Measurements from ENCODE around the gene LRRC8E. TPM values are rescaled to one million over a fixed set of nuclear protein-coding genes. Genes with fewer than 3 reads are reported as not detected.

Gene LRRC8E
- total RNA-seq, 2 donors from 2014 or later: not detected

DNA sequence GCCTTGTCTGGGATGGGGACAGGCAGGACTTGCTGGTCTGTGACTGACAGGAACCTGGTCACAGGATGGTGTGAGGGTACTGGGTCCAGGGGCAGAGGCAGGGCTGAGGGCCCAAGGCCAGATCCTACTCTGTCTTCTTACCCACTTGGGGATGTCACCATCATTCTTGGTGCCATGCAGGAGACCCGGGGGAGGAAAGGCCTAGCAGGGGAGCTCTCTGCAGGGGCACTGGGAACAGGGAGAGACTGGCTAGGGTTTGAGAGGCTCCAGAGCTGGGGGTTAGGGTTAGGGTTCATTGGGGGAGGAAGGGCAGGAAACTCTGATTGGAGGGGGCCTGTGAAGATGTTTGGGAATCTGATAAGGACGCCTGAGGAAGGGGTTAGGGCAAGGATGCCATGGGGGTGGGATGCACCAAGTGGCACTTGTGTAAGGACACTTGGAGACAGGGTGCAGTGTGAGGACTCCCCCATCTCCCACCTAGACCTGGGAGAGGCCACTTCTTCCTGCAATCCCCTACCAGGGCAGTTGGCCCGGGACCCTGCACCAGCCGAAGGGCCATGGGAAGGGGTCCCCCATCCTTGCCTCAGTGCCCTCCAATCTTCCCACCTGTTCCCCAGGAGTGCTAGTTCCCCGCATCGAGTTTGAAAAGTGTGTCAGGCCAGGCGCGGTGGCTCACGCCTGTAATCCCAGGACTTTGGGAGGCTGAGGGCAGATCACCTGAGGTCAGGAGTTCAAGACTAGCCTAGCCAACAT is 21.0 kb upstream of the LRRC8E start:
- no peak overlapping the region for H3K27ac Mint-ChIP-seq
- DNase-seq (no peak), ATAC-seq (replicated peaks in 1 of 2) (no peak)
- H3K27me3 Mint-ChIP-seq (ENCODE audit: low read depth): peaks cover 41% of the 10 kb centered on the region
- no peak overlapping the region for H3K4me3 Mint-ChIP-seq
- H3K9me3 Mint-ChIP-seq: no peaks in the 10 kb centered on the region
- no peaks in the 10 kb centered on the region for H3K36me3 Mint-ChIP-seq (ENCODE audit: insufficient read depth in 2 of 2)
- H3K4me1 Mint-ChIP-seq (ENCODE audit: low read depth): peaks cover 42% of the 10 kb centered on the region

DNA sequence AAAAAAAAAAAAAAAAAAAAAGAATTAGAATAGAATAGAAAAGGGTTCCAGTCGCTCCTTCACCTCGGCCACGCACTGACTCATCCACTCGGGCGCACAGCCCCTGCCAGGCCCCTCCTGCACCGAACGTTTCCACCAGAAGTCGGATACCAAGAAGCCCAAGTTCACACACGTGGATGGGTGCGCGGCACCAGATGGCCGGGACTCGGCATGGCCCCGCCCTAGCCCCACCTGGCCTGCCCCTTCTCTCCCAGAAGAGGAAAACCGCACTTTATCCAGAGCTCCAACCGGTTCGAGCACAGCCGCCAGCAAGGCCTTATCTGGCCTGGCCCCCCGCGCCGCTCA is 20.0 kb upstream of the LRRC8E start:
- no peaks in the 10 kb centered on the region for H3K36me3 Mint-ChIP-seq (ENCODE audit: insufficient read depth in 2 of 2)
- H3K27ac Mint-ChIP-seq: no peak overlapping the region
- no peaks in the 10 kb centered on the region for H3K9me3 Mint-ChIP-seq
- H3K4me3 Mint-ChIP-seq: peak overlapping the region; percentile 83 to 84
- peaks cover 46% of the 10 kb centered on the region for H3K4me1 Mint-ChIP-seq (ENCODE audit: low read depth)
- ATAC-seq (replicated peaks in 1 of 2) (no peak), DNase-seq (peak in 1 of 2 donors; percentile 62)
- H3K27me3 Mint-ChIP-seq (ENCODE audit: low read depth): peaks cover 47% of the 10 kb centered on the region

DNA sequence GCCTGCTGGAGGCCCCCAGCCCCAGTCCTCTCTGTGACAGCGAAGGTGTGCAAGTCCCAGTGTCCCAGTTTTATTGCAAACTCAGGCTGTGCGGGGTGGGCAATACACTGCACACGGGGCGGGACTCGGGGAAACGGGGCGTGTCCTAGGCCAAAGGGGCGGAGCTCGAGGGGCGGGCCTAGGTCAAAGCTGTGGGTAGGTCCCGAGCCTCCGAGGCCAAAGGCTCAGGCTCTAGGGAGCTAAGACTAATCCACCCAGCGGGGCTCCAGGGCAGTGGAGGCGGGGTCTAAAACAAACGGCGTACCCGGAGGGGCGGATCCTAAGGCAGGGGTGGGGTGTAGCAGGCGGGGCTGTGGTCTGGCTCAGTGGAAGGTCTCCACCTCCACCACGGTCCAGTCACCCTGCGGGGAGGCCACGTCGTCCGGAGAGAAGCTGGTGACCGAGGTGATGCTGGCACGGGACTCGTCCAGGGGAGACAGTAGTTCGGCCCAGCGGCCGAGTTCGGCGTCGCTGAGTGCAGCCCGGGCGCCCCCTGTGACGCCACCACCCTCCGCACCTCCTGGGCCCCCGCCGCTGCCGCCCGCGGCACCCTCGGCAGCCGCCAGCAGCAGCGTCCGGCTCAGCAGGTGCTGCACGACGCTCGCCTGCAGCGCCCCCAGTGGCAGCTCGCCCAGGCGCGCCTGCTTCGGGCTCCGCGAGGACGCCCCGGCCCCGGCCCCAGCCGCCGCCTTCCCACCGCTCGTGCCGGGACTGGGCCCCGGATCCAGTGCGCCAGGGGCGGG is 19.4 kb upstream of the LRRC8E start:
- DNase-seq: peak; percentile 89 to 91
- no peaks in the 10 kb centered on the region for H3K9me3 Mint-ChIP-seq
- no peak overlapping the region for H3K27ac Mint-ChIP-seq
- H3K4me1 Mint-ChIP-seq (ENCODE audit: low read depth): peaks cover 46% of the 10 kb centered on the region
- peak; percentile 75 to 78 for ATAC-seq (replicated peaks in 1 of 2)
- peak overlapping the region; percentile 84 to 86 for H3K4me3 Mint-ChIP-seq
- H3K36me3 Mint-ChIP-seq (ENCODE audit: insufficient read depth in 2 of 2): no peaks in the 10 kb centered on the region
- peaks cover 52% of the 10 kb centered on the region for H3K27me3 Mint-ChIP-seq (ENCODE audit: low read depth)

DNA sequence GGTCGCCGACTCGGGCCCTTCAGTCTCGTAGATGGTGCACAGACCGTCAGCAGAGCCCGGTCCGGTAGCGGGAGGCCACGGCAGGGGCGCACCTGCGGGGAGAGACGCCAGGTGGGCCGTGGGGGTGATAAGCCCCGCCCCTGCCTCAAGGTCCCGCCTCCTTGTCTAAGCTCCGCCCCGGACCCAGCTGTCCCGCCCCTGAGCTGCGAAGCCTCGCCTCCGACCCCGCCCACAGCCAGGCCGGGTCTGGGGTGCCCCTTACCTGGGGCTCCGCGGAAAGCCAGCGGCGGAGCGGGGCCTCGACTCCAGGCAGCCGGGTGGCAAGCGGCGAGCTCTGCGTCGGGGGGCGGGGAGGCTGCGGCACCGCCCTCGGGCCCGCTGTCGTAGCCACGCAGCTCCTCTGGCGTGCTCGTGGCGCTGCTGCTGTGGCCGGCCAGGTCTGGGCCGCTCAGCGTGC is 18.8 kb upstream of the LRRC8E start:
- no peaks in the 10 kb centered on the region for H3K9me3 Mint-ChIP-seq
- no peaks in the 10 kb centered on the region for H3K36me3 Mint-ChIP-seq (ENCODE audit: insufficient read depth in 2 of 2)
- ATAC-seq (replicated peaks in 1 of 2) (peak; percentile 64 to 66), DNase-seq (peak; percentile 85 to 88)
- peak overlapping the region; percentile 80 to 86 for H3K4me3 Mint-ChIP-seq
- peaks cover 48% of the 10 kb centered on the region for H3K27me3 Mint-ChIP-seq (ENCODE audit: low read depth)
- H3K27ac Mint-ChIP-seq: no peak overlapping the region
- peaks cover 47% of the 10 kb centered on the region for H3K4me1 Mint-ChIP-seq (ENCODE audit: low read depth)

DNA sequence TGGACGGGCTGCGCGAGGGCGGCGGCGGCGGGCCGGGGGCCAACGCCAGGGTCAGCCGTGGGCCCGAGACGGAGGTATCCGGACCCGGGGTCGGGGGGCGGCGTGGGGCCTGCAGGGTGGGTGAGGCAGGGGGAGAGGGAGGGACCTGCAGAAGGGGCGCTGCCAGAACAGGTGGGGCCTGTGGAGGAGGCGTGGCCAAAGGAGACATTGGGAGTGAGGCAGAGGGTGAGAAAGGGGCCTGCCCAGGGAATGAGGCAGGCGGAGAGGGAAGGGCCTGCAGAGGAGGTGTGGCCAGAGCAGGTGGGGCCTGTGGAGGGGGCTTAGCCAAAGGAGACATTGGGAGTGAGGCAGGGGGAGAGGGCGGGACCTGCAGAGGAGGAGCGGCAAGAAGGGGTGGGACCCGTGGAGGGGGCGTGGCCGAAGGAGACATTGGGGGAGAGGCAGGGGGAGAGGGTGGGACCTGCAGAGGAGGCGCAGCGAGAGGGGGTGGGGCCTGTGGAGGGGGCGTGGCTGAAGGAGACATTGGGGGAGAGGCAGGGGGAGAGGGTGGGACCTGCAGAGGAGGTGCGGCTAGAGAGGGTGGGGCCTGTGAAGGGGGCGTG is 18.3 kb upstream of the LRRC8E start:
- no peaks in the 10 kb centered on the region for H3K9me3 Mint-ChIP-seq

DNA sequence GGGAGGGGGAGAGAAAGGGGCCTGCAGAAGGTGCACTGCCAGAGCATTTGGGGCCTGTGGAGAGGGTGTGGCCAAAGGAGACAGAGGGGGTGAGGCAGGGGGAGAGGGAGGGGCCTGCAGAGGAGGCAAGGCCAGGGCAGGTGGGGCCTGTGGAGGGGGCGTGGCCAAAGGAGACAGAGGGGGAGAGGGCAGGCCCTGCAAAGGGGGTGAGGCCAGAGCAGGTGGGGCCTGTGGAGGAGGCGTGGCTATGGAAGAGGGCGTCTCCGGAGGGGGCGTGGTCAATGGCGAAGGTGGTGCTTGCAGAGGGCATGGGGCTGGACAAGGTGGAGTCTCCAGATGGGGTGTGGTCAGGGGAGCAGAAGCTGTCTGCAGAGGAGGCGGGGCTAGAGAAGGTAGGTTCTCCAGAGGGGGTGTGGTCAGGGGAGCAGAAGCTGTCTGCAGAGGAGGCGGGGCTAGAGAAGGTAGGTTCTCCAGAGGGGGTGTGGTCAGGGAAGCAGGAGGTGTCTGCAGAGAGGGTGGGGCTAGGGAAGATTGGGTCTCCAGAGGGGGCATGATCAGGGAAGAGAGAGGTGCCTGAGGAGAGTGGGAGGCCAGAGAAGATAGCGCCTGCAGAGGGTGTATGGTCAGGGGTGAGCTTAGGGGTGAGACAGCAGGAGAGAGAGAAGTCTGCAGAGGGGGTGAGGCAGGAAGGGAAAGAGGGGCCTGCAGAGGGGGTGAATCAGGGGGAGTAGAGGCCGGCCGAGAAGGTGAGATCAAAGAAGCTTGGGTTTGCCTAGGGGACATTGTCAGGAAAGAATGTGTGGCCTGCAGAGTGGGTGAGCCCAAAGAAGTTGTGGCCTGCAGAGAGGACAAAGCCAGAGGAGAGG is 17.5 kb upstream of the LRRC8E start:
- Mint-ChIP-seq H3K4me3 (peak overlapping the region; percentile 65 to 69), H3K9me3 (no peaks in the 10 kb centered on the region), H3K4me1 (ENCODE audit: low read depth) (peaks cover 40% of the 10 kb centered on the region), H3K27me3 (ENCODE audit: low read depth) (peaks cover 37% of the 10 kb centered on the region), H3K36me3 (ENCODE audit: insufficient read depth in 2 of 2) (no peaks in the 10 kb centered on the region), H3K27ac (no peak overlapping the region)
- DNase-seq (peak; percentile 81 to 88), ATAC-seq (replicated peaks in 1 of 2) (peak; percentile 4 to 11)

More for the DNA sequence above, 18.3 kb upstream of the LRRC8E start:
- H3K4me1 Mint-ChIP-seq (ENCODE audit: low read depth): peaks cover 47% of the 10 kb centered on the region
- no peaks in the 10 kb centered on the region for H3K36me3 Mint-ChIP-seq (ENCODE audit: insufficient read depth in 2 of 2)
- peak overlapping the region; percentile 65 to 69 for H3K4me3 Mint-ChIP-seq
- H3K27ac Mint-ChIP-seq: no peak overlapping the region
- H3K27me3 Mint-ChIP-seq (ENCODE audit: low read depth): peaks cover 42% of the 10 kb centered on the region
- ATAC-seq (replicated peaks in 1 of 2) (peak; percentile 4 to 16), DNase-seq (peak; percentile 72 to 80)

DNA sequence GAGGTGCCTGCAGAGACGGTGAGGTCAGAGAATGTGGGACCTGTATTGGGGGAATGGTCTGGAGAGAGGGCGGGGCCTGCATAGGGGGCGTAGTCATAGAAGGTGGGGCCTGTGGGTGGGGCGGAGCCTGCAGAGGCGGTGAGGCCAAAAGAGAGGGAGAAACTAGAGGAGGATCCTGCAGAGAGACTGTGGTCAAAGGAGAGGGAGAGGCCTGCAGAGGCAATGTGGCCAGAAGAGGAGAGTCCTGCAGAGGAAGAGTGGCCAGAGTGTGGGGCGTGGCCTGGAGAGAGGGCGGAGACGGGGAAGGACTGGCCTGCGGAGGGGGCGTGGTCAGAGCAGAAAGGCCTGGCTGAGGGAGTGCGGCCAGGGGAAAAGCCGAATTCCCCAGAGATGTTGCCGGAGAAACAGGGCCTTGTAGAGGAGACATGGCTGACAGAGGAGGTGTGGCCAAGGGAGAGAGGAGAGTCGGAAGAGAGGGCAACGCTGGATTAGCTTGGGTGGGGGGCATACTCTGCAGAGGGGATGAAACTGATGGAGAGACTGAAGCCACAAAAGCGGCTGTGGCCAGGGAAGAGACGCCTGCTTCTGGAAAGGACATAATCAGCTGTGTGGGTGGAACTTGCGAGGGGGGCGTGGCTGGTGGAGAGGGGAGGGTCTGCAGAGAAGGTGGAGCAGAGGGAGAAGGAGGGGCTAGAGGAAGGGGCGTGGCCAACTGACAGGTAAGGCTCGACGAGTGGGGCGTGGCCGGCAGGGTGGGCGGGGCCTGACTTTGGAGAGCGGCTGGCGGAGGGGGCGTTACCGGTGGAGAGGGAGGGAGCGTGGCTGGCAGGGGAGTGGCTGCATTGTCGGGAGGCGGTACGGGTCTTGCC is 16.6 kb upstream of the LRRC8E start:
- Mint-ChIP-seq H3K27ac (no peak overlapping the region), H3K9me3 (no peaks in the 10 kb centered on the region), H3K36me3 (ENCODE audit: insufficient read depth in 2 of 2) (no peaks in the 10 kb centered on the region), H3K27me3 (ENCODE audit: low read depth) (peaks cover 36% of the 10 kb centered on the region), H3K4me3 (peak overlapping the region; percentile 31 to 65), H3K4me1 (ENCODE audit: low read depth) (peaks cover 40% of the 10 kb centered on the region)
- DNase-seq: peak; percentile 93 to 96
- ATAC-seq (replicated peaks in 1 of 2): peak; percentile 8 to 11

DNA sequence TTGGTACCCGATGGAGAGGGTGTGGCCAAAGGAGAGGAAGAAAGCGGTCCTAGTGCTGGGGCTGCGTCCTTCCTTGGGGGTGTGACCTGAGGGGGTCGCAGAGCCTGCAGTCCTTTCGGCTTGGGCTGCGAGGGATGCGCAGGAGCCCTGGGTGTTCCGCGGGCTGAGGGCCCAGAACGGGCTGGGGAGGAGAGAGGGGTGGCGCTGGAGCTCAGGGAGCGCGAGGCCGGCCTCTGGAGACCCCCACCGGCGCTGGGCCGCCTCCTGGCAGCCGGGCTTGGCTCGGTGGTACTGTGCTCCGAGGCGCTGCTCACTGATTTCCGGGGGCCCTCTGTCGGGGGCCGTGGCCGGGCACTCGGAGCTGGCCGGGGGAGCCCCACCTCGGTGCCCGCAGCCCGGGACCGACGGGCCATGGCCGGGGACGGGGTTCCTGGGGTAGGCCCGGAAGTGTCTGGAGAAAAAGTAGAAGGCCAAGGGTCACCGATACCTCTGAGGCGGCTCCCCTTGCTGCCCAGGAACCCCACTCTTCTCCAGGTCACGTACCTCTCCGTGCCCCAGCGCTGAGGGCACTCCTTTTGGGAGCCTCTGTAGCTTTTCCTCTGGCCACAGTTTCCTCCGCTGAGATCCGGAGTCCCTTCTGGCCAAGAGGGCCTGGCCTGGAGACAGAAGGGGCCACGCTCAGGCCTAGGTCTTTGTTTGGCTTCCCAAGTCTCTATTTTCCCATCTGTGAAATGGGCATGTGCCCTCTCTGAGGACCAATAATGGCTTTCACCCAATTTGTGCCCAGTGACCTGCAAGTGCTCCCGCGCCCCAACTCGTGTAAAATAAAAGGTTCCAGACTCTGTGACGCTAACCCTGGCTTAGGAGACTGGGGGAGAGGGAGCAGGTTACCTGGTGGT is 15.8 kb upstream of the LRRC8E start:
- Mint-ChIP-seq H3K4me3 (peak overlapping the region; percentile 44 to 65), H3K4me1 (ENCODE audit: low read depth) (peaks cover 40% of the 10 kb centered on the region), H3K27ac (no peak overlapping the region), H3K9me3 (no peaks in the 10 kb centered on the region), H3K27me3 (ENCODE audit: low read depth) (peaks cover 27% of the 10 kb centered on the region), H3K36me3 (ENCODE audit: insufficient read depth in 2 of 2) (no peaks in the 10 kb centered on the region)
- ATAC-seq (replicated peaks in 1 of 2) (no peak), DNase-seq (no peak)

DNA sequence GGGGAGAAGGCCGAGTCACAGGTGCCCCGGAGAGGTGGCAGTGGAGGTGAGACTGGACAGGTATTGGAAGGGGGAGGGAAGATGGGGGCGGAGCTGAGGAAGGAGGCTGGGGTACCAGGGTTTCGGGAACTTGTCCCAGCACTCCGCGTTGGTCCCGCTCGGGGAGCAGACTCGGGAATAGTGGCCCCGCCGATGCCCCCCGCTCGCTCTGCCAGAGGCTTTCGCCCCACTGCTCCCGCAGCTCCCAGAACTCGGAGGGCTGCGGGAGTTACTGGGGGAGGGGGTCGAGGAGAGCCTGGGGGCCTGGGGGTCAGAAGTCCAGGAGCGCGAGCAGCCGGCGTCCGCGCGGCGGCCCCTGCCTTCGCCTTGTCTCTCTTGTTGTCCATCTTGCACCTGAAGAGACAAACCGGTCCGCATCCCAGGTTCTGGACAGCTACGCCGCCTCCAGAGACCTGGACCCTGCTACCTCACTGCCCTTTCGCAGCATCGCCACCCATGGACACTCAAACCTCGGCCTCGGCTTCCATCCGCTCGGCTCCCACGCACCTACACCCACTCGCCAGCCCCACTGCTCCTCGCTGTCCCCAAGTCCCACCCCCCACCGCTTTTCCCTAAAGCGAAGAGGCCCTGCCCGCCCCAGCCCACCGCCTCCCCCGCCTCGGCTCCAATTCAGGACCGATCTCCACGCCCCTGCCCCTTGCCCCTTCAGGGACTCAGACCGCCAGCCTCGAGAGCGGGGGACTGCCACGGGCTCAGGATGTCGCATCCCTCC is 14.8 kb upstream of the LRRC8E start:
- Mint-ChIP-seq H3K4me1 (ENCODE audit: low read depth) (peaks cover 38% of the 10 kb centered on the region), H3K4me3 (peak overlapping the region; percentile 81 to 85), H3K27me3 (ENCODE audit: low read depth) (peaks cover 24% of the 10 kb centered on the region), H3K36me3 (ENCODE audit: insufficient read depth in 2 of 2) (no peaks in the 10 kb centered on the region), H3K27ac (no peak overlapping the region), H3K9me3 (no peaks in the 10 kb centered on the region)
- no peak for DNase-seq
- ATAC-seq (replicated peaks in 1 of 2): no peak

DNA sequence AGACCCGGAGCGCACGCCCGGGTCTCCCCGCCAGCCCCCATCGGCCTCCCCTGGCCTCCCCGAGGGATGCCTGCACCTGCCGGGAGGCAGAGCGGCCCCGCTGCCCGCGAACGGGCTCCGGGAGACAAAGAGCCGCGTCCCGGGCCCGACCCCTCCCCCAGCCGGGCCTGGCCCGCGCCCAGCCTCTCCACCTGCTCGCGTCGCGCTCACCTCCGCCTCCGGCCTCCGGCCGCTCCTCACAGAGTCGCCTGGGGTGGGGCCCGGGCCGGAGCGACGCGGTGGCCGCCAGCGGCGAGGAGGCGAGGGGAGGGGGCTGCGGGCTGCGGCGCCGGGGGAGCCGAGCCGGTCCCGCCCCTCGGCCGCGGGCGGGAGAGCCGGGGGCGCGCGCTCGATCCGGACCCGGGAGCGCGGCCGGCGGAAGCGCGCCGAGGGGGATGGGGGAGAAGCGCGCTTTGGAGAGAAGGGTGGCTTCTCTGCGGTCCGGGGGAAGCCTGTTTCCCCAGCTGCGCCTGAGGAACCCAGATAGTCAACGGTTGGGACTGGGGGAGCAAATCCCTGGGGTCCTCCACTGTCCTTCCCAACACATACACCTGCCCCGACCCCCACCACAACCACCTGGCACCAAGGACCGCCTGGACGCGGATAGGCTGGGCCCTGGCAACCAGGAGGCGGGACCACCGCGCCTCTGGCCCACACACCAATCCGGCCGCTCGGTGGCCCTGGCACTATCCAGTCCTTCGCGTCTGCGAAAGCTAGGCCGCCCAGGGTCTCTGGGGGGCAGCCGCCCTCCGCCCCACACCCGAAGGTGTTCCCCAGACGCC is 14.0 kb upstream of the LRRC8E start, which contains the start of gene PRR36:
Gene PRR36 (minus strand): TSS at position 315 of the 821 bp plus-strand sequence. CDS start 701 bp downstream, outside the sequence.
- peaks cover 24% of the 10 kb centered on the region for H3K27me3 Mint-ChIP-seq (ENCODE audit: low read depth)
- H3K9me3 Mint-ChIP-seq: no peaks in the 10 kb centered on the region
- H3K36me3 Mint-ChIP-seq (ENCODE audit: insufficient read depth in 2 of 2): no peaks in the 10 kb centered on the region
- no peak within 1 kb of the TSS for H3K27ac Mint-ChIP-seq
- peak within 1 kb of the TSS; percentile 81 to 85 for H3K4me3 Mint-ChIP-seq
- ATAC-seq (replicated peaks in 1 of 2) (peak in 1 of 2 donors; percentile 13), DNase-seq (peak; percentile 38 to 54)
- H3K4me1 Mint-ChIP-seq (ENCODE audit: low read depth): peaks cover 32% of the 10 kb centered on the region

Data from activated T-cell treated with anti-CD3 and anti-CD28 coated beads, Interleukin-2, amount 50 U/mL, for 72 hours (primary cell).